Stimulated activated CD4-positive, alpha-beta T cell treated with anti-CD3 and anti-CD28 coated beads, Interleukin-15, amount 100 ng/mL, for 48 hours (primary cell): ENCODE measurements around the gene SH3D21.

ENCODE experiments used
- DNase-seq, 2 donors: peaks; one replicate each; pipeline ENCODE4 v3.0.0-alpha.2; 2020; ENCODE audit warnings: low read depth in 2 of 2

SH3D21 gene

DNA sequence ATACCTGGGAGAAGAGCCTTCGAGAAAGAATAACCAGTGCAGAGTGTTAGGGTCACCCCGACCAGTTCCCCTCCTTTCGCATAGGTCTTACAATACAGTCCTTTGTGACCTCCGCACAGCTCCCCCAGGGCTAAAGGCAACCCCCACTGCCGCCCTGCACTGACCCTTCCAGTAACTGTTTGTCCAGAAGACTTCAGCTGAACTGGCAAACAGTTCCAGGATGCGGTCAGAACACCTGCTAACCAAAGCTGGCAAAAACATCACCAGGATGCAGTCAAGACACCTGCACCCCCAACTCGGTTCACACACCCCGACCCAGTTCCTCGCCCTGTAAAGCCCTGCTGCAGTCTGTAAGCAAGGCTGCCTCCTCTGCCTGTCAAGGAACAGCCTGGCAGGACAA is 23.6 kb downstream of the SH3D21 start:
- no peak for DNase-seq

DNA sequence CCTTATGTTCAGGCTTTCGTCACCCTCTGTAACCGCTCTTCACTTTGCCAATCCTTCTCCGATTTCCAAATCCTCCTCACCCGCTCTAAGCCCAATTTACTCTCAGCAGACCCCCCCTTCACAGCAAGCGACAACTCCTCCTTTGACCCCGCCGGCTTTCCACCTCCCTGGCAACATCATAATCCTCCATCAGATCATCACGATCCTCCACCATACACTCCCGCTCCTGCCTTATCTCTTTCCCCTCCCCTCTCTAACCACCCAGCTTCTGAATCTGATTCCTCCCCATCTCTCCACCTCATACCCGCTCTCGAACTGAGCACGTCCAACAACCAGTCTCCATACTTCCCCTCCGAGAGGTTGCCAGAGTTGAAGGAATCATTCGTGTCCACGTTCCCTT is 24.8 kb downstream of the SH3D21 start:
- DNase-seq: no peak

- no peak for DNase-seq
These were observed 31.7 kb downstream of the SH3D21 start for GRCh38 chr1:36337830-36338229.

GRCh38 chr1:36339215-36339614 is 33.0 kb downstream of the SH3D21 start:
- no peak for DNase-seq

DNA sequence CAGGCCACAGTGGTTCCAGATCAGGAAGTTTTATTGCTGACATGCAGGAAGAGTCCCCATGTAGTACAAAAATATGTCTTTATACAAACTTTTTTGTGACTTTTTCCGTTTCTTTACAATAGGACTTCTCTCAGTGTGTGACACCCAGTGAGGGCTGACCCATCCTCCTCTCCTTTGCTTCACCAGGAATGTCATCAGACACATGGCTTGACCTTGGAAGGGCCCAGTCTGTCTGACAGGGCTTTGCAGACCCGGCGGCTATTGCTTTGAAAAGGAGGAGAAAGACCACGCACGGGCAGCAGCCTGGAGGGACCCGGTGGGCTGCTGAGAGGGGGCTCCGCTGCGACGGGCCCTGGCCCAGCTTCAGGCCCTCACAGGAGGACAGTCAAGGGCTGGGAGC is 33.4 kb downstream of the SH3D21 start:
- DNase-seq: no peak

GRCh38 chr1:36341626-36342320 is 35.6 kb downstream of the SH3D21 start:
- DNase-seq: no peak

GRCh38 chr1:36342426-36343185 is 36.4 kb downstream of the SH3D21 start:
- no peak for DNase-seq

DNA sequence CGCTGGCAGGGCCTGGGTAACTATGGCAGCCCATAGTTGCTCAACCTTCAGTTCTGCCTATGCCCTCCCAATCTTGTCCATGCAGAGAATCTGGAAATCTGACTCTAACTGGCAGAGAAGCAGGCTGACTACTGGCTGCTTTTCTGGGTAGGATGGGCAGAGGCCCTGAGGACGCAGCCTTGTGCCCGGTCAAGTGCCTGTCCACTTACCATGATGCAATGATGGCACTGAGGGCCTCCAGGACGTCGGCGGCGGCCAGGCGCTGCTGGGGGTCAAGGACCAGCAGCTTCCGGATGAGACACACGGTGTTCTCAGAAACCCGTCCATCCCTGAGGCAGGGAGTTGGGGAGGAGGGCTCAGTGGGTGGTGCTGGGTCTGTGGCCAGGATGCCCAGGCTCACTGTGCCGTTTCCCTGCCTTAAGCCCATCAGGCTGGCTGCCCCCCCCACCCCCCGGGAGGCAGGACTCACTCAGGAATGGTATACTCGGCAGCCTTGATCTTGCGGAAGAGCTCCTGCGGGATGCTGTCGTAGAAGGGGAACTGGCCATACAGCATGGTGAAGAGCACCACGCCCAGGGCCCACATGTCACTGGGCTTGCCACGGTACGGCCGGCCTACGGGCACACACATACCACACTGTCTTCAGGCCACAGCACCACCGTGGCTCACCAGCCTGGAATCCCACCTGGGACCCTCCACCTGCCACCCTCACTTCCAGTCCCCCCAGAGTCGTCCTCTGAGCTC is 37.7 kb downstream of the SH3D21 start:
- no peak for DNase-seq

GRCh38 chr1:36344395-36344680 is 38.2 kb downstream of the SH3D21 start:
- DNase-seq: no peak

DNA sequence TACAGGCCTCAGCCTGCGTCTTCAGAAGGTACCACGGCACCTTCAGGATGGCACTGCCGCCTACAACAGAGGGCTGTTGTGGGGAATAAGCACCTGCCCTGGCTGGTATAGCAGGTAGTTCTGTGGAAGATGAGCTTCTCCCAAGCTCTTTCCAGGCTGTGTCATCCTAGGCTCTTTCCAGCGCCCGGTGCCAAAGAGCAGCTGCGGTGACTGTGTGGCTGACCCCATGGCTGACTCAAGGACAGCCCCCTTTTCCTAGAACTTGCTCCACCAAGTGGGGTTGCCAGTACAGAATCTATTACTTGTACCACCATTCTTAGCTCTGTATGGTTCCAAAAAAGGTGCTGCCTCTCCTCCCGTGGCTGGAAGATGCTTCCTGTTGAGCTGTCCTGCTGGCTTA is 39.2 kb downstream of the SH3D21 start:
- DNase-seq: no peak

GRCh38 chr1:36346741-36347370 is 40.7 kb downstream of the SH3D21 start:
- DNase-seq: no peak

- no peak for DNase-seq
These were observed 43.1 kb downstream of the SH3D21 start for GRCh38 chr1:36349241-36349671.

- no peak for DNase-seq
These were observed 43.7 kb downstream of the SH3D21 start for GRCh38 chr1:36349839-36350238.

DNA sequence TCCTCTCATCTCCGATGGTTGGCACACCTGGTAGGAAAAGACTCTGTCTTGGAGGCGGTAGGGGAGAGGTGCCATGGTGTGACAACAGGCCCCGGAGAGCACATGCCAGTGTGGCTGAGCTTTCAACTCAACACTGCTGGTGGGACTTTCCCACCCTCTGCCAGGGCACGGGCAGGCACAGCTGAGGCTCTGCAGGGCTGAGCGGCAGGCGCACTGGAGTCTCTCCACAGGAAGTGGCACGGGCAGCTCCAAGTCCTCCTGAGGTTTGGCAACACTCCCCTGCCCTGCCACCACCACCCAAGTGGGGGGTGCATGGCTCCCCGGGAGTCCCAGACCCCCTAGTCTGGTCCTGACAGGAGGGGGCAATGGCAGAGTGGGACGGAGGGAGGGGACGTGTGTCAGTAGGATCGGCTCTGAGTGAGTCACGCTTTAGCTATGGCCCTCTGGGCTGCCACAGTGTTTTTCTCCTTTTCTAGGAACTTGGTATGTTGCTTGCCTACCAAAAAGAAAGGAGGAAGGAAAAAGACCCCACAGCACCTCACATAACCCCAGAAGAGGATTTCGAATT is 44.6 kb downstream of the SH3D21 start:
- no peak for DNase-seq

GRCh38 chr1:36351227-36351977 is 45.2 kb downstream of the SH3D21 start:
- DNase-seq: no peak

- DNase-seq: no peak
These were observed 46.1 kb downstream of the SH3D21 start for GRCh38 chr1:36352125-36352909.

GRCh38 chr1:36352910-36353878 is 47.0 kb downstream of the SH3D21 start:
- DNase-seq: no peak

DNA sequence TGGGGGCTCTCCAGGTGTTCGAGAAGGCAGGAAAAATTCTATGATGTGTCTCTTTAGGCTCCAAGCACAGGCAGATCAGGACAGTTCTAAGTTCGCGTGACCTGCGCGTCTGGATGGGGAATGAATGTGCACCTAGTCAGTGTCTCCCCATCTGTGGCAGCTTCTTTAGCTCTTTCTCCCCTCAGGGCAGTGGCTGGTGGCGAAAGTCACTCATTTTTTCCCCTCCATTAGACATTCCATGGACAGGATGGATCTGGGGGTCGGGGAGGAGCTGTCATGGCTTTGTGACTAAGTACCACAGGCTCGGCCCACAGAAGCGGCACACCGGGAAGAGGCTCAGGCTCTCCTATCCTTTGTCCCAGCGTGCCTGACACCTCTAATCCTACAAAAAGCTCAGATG is 48.3 kb downstream of the SH3D21 start:
- no peak for DNase-seq

DNA sequence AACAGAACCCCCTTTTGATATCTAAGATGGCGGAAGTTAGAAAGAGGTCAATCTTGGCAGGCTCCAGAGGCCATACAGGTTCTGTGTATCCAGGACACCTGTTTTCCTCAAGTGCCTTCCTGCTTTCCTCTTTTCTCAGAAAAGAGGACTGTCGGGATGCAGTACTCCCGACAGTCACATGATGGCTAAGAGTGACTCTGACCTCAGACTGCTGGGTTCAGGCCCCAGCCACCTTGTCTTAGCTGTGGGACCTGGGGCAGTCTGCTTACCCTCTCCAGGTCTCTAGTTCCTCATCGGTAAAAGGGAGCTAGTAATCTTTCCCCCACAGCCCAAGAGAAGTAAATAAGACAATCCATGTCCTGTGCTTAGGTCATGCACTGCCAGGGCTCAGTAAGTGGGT is 49.6 kb downstream of the SH3D21 start:
- DNase-seq: no peak
